K562 (cell line): ENCODE measurements around the gene SZT2. TPM values are rescaled to one million over a fixed set of nuclear protein-coding genes. Genes with fewer than 3 reads are reported as not detected.
A peak's percentile ranks its signal among the peaks of the same experiment; 100 is the strongest.

Source experiments
- BRD4 ChIP-seq: fragments of 200-600 bp; sonication (generic); IDR thresholded peaks from 2 replicates; pipeline ENCODE4 v1.6.1; 2017; ENCODE audit warnings: inconsistent platforms
- CXXC5 ChIP-seq: fragments of 250-450 bp; sonication (Bioruptor Pico); IDR thresholded peaks from 2 replicates; pipeline ENCODE4 v1.8.0; 2022; ENCODE audit warnings: inconsistent platforms, mild to moderate bottlenecking, moderate library complexity
- EZH2 ChIP-seq: IDR thresholded peaks from 2 replicates; pipeline ENCODE4 v1.6.1; 2012; ENCODE audit warnings: low read depth, mild to moderate bottlenecking, inconsistent platforms, low read length, borderline replicate concordance
- GTF3C2 ChIP-seq: IDR thresholded peaks from 3 replicates; pipeline ENCODE4 v1.6.1; 2011; ENCODE audit warnings: borderline replicate concordance, mild to moderate bottlenecking, moderate library complexity; ENCODE audit not compliant: insufficient read length; ENCODE audit errors: extremely low read depth
- HBP1 ChIP-seq: fragments of 450-650 bp; formaldehyde crosslinking; IDR thresholded peaks from 2 replicates; pipeline ENCODE4 v1.4.0; 2022; ENCODE audit warnings: missing genetic modification characterization
- HNRNPL ChIP-seq: fragments of 200-400 bp; formaldehyde crosslinking; IDR thresholded peaks from 2 replicates; pipeline ENCODE4 v1.6.1; 2017; ENCODE audit warnings: low read depth, mild to moderate bottlenecking, low read length
- JUNB ChIP-seq: fragments of 450-650 bp; formaldehyde crosslinking; conservative IDR thresholded peaks from 2 replicates; pipeline ENCODE4 v1.4.0; 2020; ENCODE audit warnings: mild to moderate bottlenecking
- KAT2B ChIP-seq: IDR thresholded peaks from one replicate; pipeline ENCODE4 v1.6.1; 2012; ENCODE audit warnings: low read depth, mild to moderate bottlenecking, control low read depth, inconsistent platforms, low read length, moderate library complexity
- KDM5B ChIP-seq: fragments of 200-600 bp; sonication (generic); IDR thresholded peaks from 2 replicates; pipeline ENCODE4 v1.6.1; 2012; ENCODE audit warnings: low read depth, mild to moderate bottlenecking, moderate library complexity, low read length, control low read depth, inconsistent platforms; ENCODE audit not compliant: insufficient replicate concordance
- MED1 ChIP-seq: sonication (generic); formaldehyde crosslinking; IDR thresholded peaks from 2 replicates; pipeline ENCODE4 v1.8.1; 2023; ENCODE audit warnings: missing genetic modification reagents, borderline replicate concordance
- MITF ChIP-seq: IDR thresholded peaks from 2 replicates; pipeline ENCODE4 v1.6.1; 2014; ENCODE audit warnings: antibody characterized with exemption
- NR2F6 ChIP-seq: fragments of 450-650 bp; formaldehyde crosslinking; IDR thresholded peaks from 2 replicates; pipeline ENCODE4 v1.4.0; 2020; ENCODE audit warnings: mild to moderate bottlenecking
- POLR2B ChIP-seq: fragments of 450-650 bp; IDR thresholded peaks from 2 replicates; pipeline ENCODE4 v1.6.1; 2018; ENCODE audit warnings: low read depth; ENCODE audit not compliant: partially characterized antibody
- PRDM10 ChIP-seq: fragments of 450-650 bp; IDR thresholded peaks from 2 replicates; pipeline ENCODE4 v1.6.1; 2018; ENCODE audit not compliant: partially characterized antibody
- SMARCA4 ChIP-seq: fragments of 450-650 bp; IDR thresholded peaks from 2 replicates; pipeline ENCODE4 v1.6.1; 2016
- THRAP3 ChIP-seq: fragments of 450-650 bp; IDR thresholded peaks from 2 replicates; pipeline ENCODE4 v1.6.1; 2016; ENCODE audit warnings: mild to moderate bottlenecking, inconsistent platforms, borderline replicate concordance
- ZC3H4 ChIP-seq: sonication (generic); formaldehyde crosslinking; IDR thresholded peaks from 2 replicates; pipeline ENCODE4 v1.9.0; 2021; ENCODE audit warnings: missing genetic modification reagents, borderline replicate concordance
- ZNF184 ChIP-seq: sonication (generic); formaldehyde crosslinking; IDR thresholded peaks from 2 replicates; pipeline ENCODE4 v1.5.0; 2020; ENCODE audit warnings: missing genetic modification reagents
- ZNF785 ChIP-seq: fragments of 250-450 bp; sonication (Bioruptor Pico); IDR thresholded peaks from 2 replicates; pipeline ENCODE4 v1.4.0; 2020; ENCODE audit warnings: mild to moderate bottlenecking
- polyA plus RNA-seq, 8 experiments: library from polyadenylated mRNA; depleted of rRNA in 4 of 8; stranded (reverse) in 5 of 8; unstranded in 3 of 8; fragments of >200 nt; fragmentation: Nextera tagmentation in 2 of 8; fragmentation: Illumina TruSeq in 1 of 8; extraction: Ambion mirVana in 2 of 8; extraction: Trizol in 1 of 8; gene quantifications; 2 replicates each; pipeline versions ENCODE4 v1.2.1 to v1.2.3, GENCODE V29; 2011 to 2014; ENCODE audit warnings: inconsistent platforms in 1 of 8, missing spikeins in 1 of 8
- total RNA-seq, 7 experiments: library from RNA; depleted of rRNA in 6 of 7; stranded (reverse); fragments of >200 nt in 6 of 7; fragmentation: Illumina TruSeq in 2 of 7; extraction: Trizol in 2 of 7; gene quantifications; 2 replicates each; pipeline versions ENCODE4 v1.2.1 to v1.2.3, GENCODE V29; 2011 to 2021; ENCODE audit warnings: low replicate concordance in 1 of 7

SZT2 gene
- total and polyA plus RNA-seq, 9 of the 15 experiments (the other 6 are each of a cell fraction or from before 2014, with no cell fraction given): 0.88 to 31.0 (median 12.8) TPM

GRCh38 chr1:43358121-43358745, 31.5 kb upstream of the SZT2 start (continued):
- TF ChIP-seq ZNF785 (CRISPR knock-in tag) (no peak), HNRNPL (no peak), EZH2 (no peak), POLR2B (peak; percentile 65), THRAP3 (no peak), PRDM10 (peak; percentile 69), CXXC5 (CRISPR knock-in tag) (peak; percentile 72; the same call in 1 of the 2 replicates), ZNF184 (CRISPR knock-in tag) (no peak), JUNB (CRISPR knock-in tag) (no peak), BRD4 (no peak; the same call in 1 of the 2 replicates), ZC3H4 (CRISPR knock-in tag) (no peak), SMARCA4 (peak; percentile 76), KDM5B (peak; percentile 78), GTF3C2 (peak; percentile 24), MED1 (CRISPR knock-in tag) (no peak), KAT2B (no peak), HBP1 (no peak), NR2F6 (CRISPR knock-in tag) (no peak), MITF (no peak)
